GM10266 (cell line): ENCODE data around the gene NCAM1.

Experiments used
- DNase-seq: peaks from one replicate; pipeline ENCODE4 v3.0.0; 2012; ENCODE audit errors: extremely low spot score
- CTCF ChIP-seq: IDR thresholded peaks from 2 replicates; pipeline ENCODE4 v1.5.1; 2012; ENCODE audit warnings: mild to moderate bottlenecking, low read depth; ENCODE audit not compliant: control insufficient read depth, insufficient read depth; ENCODE audit errors: missing control alignments

The NCAM1 gene

GRCh38 chr11:113198972-113199661, 237.9 kb downstream of the NCAM1 start:
- no peak for TF ChIP-seq CTCF
- no peak for DNase-seq

- DNase-seq, result no peak
- no peak for TF ChIP-seq CTCF
These were observed 238.6 kb downstream of the NCAM1 start for GRCh38 chr11:113199866-113200265.

GRCh38 chr11:113201054-113201818, 240.0 kb downstream of the NCAM1 start:
- DNase-seq, result no peak
- no peak for TF ChIP-seq CTCF

GRCh38 chr11:113202431-113202830, 241.2 kb downstream of the NCAM1 start:
- TF ChIP-seq CTCF, result no peak
- DNase-seq, result no peak

- no peak for TF ChIP-seq CTCF
- no peak for DNase-seq
These were observed 242.0 kb downstream of the NCAM1 start for GRCh38 chr11:113203141-113203753.

GRCh38 chr11:113204280-113204679, 243.1 kb downstream of the NCAM1 start:
- TF ChIP-seq CTCF, result no peak
- no peak for DNase-seq

- TF ChIP-seq CTCF, result no peak
- DNase-seq, result no peak
These were observed 252.3 kb downstream of the NCAM1 start for GRCh38 chr11:113213549-113213948.
